Naive thymus-derived CD8-positive, alpha-beta T cell (primary cell): ENCODE measurements around the gene ZNF391. TPM values are rescaled to one million over a fixed set of nuclear protein-coding genes. Genes with fewer than 3 reads are reported as not detected.

ENCODE experiments used
- ATAC-seq, 2 donors: fragments of 150-1000 bp; cut with Tn5 transposase in 1 of 2; sonication (Bioruptor Pico), chemical (Tn5 transposase) in 1 of 2; 1 replicate in 1 of 2; 2 replicates in 1 of 2; pipeline ENCODE4 v1.10.0; 2021; ENCODE audit warnings: mild to moderate bottlenecking in 2 of 2, moderate library complexity in 2 of 2
- POLR2A ChIA-PET: fragments of 350-600 bp; sonication (Branson Sonifier 250); formaldehyde crosslinking; loops from one replicate; lab custom pipeline; 2021; ENCODE audit warnings: antibody characterized with exemption; lab: Charles Lee
- DNase-seq, 10 donors: peaks; one replicate each; pipeline versions ENCODE4 v3.0.0 to v3.0.0-alpha.2; 2020 to 2022
- H3K27ac Mint-ChIP-seq, 10 donors: one replicate each; pipeline ENCODE4 v1.8.0; 2020 to 2022; ENCODE audit warnings: mild to moderate bottlenecking in 10 of 10, mixed read lengths in 10 of 10, moderate library complexity in 4 of 10, inconsistent platforms in 1 of 10
- H3K27me3 Mint-ChIP-seq, 5 donors: one replicate each; pipeline ENCODE4 v1.8.0; 2021 to 2022; ENCODE audit warnings: mixed read lengths in 5 of 5
- H3K36me3 Mint-ChIP-seq, 3 donors: one replicate each; pipeline ENCODE4 v1.8.0; 2020 to 2022; ENCODE audit warnings: mixed read lengths in 3 of 3, mild to moderate bottlenecking in 2 of 3, inconsistent platforms in 1 of 3
- H3K4me1 Mint-ChIP-seq, 4 donors: one replicate each; pipeline ENCODE4 v1.8.0; 2021 to 2022; ENCODE audit warnings: mixed read lengths in 4 of 4
- H3K4me3 Mint-ChIP-seq, 10 donors: one replicate each; pipeline ENCODE4 v1.8.0; 2020 to 2022; ENCODE audit warnings: mild to moderate bottlenecking in 10 of 10, mixed read lengths in 10 of 10, moderate library complexity in 6 of 10, inconsistent platforms in 1 of 10
- H3K9me3 Mint-ChIP-seq, 9 donors: one replicate each; pipeline ENCODE4 v1.8.0; 2020 to 2022; ENCODE audit warnings: mixed read lengths in 9 of 9, mild to moderate bottlenecking in 3 of 9, inconsistent platforms in 1 of 9, moderate library complexity in 1 of 9
- polyA plus RNA-seq, 3 donors: library from polyadenylated mRNA; unstranded; fragments of 300-500 nt; fragmentation: Illumina TruSeq; gene quantifications; one replicate each; pipeline ENCODE4 v1.2.3, GENCODE V29; 2021
- total RNA-seq, 8 experiments: library from RNA in 2 of 8; stranded (reverse) in 2 of 8; gene quantifications; one replicate each; pipeline ENCODE4 v1.2.3 and lab custom pipeline; 2021 to 2026

Gene ZNF391
- total and polyA plus RNA-seq, 5 experiments from 2014 or later: 2.0 to 7.9 (median 5.1) TPM

- DNase-seq (no peak), ATAC-seq (no peak)
- peaks cover 0 to 2% (median 0%) of the 10 kb centered on the region in 4 donors for H3K4me1 Mint-ChIP-seq
- H3K27ac Mint-ChIP-seq: no peak overlapping the region
- peaks cover 0 to 28% (median 13%) of the 10 kb centered on the region in 5 donors for H3K27me3 Mint-ChIP-seq
- POLR2A ChIA-PET: no interaction called here
- peaks cover 0 to 4% (median 2%) of the 10 kb centered on the region in 3 donors for H3K36me3 Mint-ChIP-seq
- H3K4me3 Mint-ChIP-seq: no peak overlapping the region
- peaks cover 0 to 10% (median 0%) of the 10 kb centered on the region in 9 donors for H3K9me3 Mint-ChIP-seq
These were observed 37.6 kb downstream of the ZNF391 start for GRCh38 chr6:27426045-27426620.

GRCh38 chr6:27428502-27428901 lies 39.9 kb downstream of the ZNF391 start:
- Mint-ChIP-seq H3K36me3 (peaks cover 0 to 4% (median 2%) of the 10 kb centered on the region in 3 donors), H3K27ac (no peak overlapping the region), H3K9me3 (peaks cover 0 to 9% (median 3%) of the 10 kb centered on the region in 9 donors), H3K27me3 (peaks cover 3 to 22% (median 6%) of the 10 kb centered on the region in 5 donors), H3K4me1 (no peaks in the 10 kb centered on the region), H3K4me3 (no peak overlapping the region)
- POLR2A ChIA-PET: no interaction called here
- ATAC-seq (no peak), DNase-seq (no peak)

GRCh38 chr6:27428966-27429365 lies 40.4 kb downstream of the ZNF391 start:
- peaks cover 4 to 12% (median 7%) of the 10 kb centered on the region in 9 donors for H3K9me3 Mint-ChIP-seq
- ATAC-seq (no peak), DNase-seq (no peak)
- H3K4me3 Mint-ChIP-seq: no peak overlapping the region
- POLR2A ChIA-PET: no interaction called here
- H3K4me1 Mint-ChIP-seq: no peaks in the 10 kb centered on the region
- H3K27me3 Mint-ChIP-seq: peaks cover 5 to 26% (median 10%) of the 10 kb centered on the region in 5 donors
- H3K27ac Mint-ChIP-seq: no peak overlapping the region
- H3K36me3 Mint-ChIP-seq: peaks cover 0 to 4% (median 2%) of the 10 kb centered on the region in 3 donors

- H3K4me1 Mint-ChIP-seq: no peaks in the 10 kb centered on the region
- peaks cover 0 to 20% (median 9%) of the 10 kb centered on the region in 3 donors for H3K36me3 Mint-ChIP-seq
- peaks cover 11 to 30% (median 16%) of the 10 kb centered on the region in 5 donors for H3K27me3 Mint-ChIP-seq
- ATAC-seq (no peak), DNase-seq (no peak)
- POLR2A ChIA-PET: no interaction called here
- H3K9me3 Mint-ChIP-seq: peaks cover 12 to 36% (median 25%) of the 10 kb centered on the region in 9 donors
- no peak overlapping the region for H3K4me3 Mint-ChIP-seq
- no peak overlapping the region for H3K27ac Mint-ChIP-seq
These were observed 45.2 kb downstream of the ZNF391 start for GRCh38 chr6:27433714-27434113.

GRCh38 chr6:27439371-27439770 lies 50.8 kb downstream of the ZNF391 start:
- Mint-ChIP-seq H3K4me1 (no peaks in the 10 kb centered on the region), H3K9me3 (peaks cover 0 to 57% (median 34%) of the 10 kb centered on the region in 9 donors), H3K36me3 (peaks cover 3 to 34% (median 19%) of the 10 kb centered on the region in 3 donors), H3K27ac (no peak overlapping the region), H3K4me3 (no peak overlapping the region), H3K27me3 (peaks cover 0 to 8% (median 4%) of the 10 kb centered on the region in 5 donors)
- DNase-seq (no peak), ATAC-seq (no peak)
- POLR2A ChIA-PET: no interaction called here

GRCh38 chr6:27441001-27441400 lies 52.4 kb downstream of the ZNF391 start:
- no peaks in the 10 kb centered on the region for H3K4me1 Mint-ChIP-seq
- H3K36me3 Mint-ChIP-seq: peaks cover 3 to 35% (median 23%) of the 10 kb centered on the region in 3 donors
- H3K4me3 Mint-ChIP-seq: no peak overlapping the region
- H3K9me3 Mint-ChIP-seq: peaks cover 0 to 52% (median 25%) of the 10 kb centered on the region in 9 donors
- DNase-seq (no peak), ATAC-seq (no peak)
- peaks cover 0 to 3% (median under 1%) of the 10 kb centered on the region in 5 donors for H3K27me3 Mint-ChIP-seq
- H3K27ac Mint-ChIP-seq: no peak overlapping the region
- POLR2A ChIA-PET: interaction anchor here (0.6 kb wide), 1 partner anchor 162 kb away, joined by 3 read pairs; no protein-coding TSS in a partner anchor

- Mint-ChIP-seq H3K36me3 (peaks cover 3 to 38% (median 31%) of the 10 kb centered on the region in 3 donors), H3K27ac (no peak overlapping the region), H3K27me3 (no peaks in the 10 kb centered on the region), H3K9me3 (peaks cover 1 to 56% (median 20%) of the 10 kb centered on the region in 9 donors), H3K4me1 (no peaks in the 10 kb centered on the region), H3K4me3 (no peak overlapping the region)
- ATAC-seq (no peak), DNase-seq (no peak)
- POLR2A ChIA-PET: no interaction called here
These were observed 54.4 kb downstream of the ZNF391 start for GRCh38 chr6:27442932-27443331.

GRCh38 chr6:27448456-27448855 lies 59.9 kb downstream of the ZNF391 start:
- Mint-ChIP-seq H3K27me3 (no peaks in the 10 kb centered on the region), H3K36me3 (peaks cover 43 to 71% (median 65%) of the 10 kb centered on the region in 3 donors), H3K4me3 (no peak overlapping the region), H3K9me3 (peaks cover 24 to 80% (median 36%) of the 10 kb centered on the region in 9 donors), H3K27ac (no peak overlapping the region), H3K4me1 (no peaks in the 10 kb centered on the region)
- ATAC-seq (no peak), DNase-seq (no peak)
- POLR2A ChIA-PET: no interaction called here

- DNase-seq (no peak), ATAC-seq (no peak)
- H3K27ac Mint-ChIP-seq: no peak overlapping the region
- POLR2A ChIA-PET: no interaction called here
- H3K27me3 Mint-ChIP-seq: no peaks in the 10 kb centered on the region
- H3K9me3 Mint-ChIP-seq: peaks cover 32 to 98% (median 61%) of the 10 kb centered on the region in 9 donors
- H3K36me3 Mint-ChIP-seq: peaks cover 77 to 91% (median 89%) of the 10 kb centered on the region in 3 donors
- no peak overlapping the region for H3K4me3 Mint-ChIP-seq
- H3K4me1 Mint-ChIP-seq: no peaks in the 10 kb centered on the region
These were observed 63.3 kb downstream of the ZNF391 start for GRCh38 chr6:27451660-27452390.

- Mint-ChIP-seq H3K9me3 (peaks cover 33 to 98% (median 68%) of the 10 kb centered on the region in 9 donors), H3K27me3 (no peaks in the 10 kb centered on the region), H3K36me3 (peaks cover 84 to 94% (median 92%) of the 10 kb centered on the region in 3 donors), H3K4me3 (no peak overlapping the region), H3K27ac (no peak overlapping the region), H3K4me1 (no peaks in the 10 kb centered on the region)
- no peak for DNase-seq
- no peak for ATAC-seq
- POLR2A ChIA-PET: no interaction called here
These were observed 63.9 kb downstream of the ZNF391 start for GRCh38 chr6:27452496-27452897.

Other genes with a start within 250 kb of the ZNF391 start
- under 1 TPM in 1 of 2 experiments, not detected in 1; 0.25 TPM for gene PRSS16, start 141.1 kb upstream of the ZNF391 start, total RNA-seq
- 1 to 10 TPM in 1 of 3 donors, under 1 TPM in 1, not detected in 1; 0.57 to 1.0 TPM for gene PRSS16, start 141.1 kb upstream of the ZNF391 start, polyA plus RNA-seq
- not detected for gene POM121L2, start 76.5 kb upstream of the ZNF391 start, total RNA-seq
- gene POM121L2, start 76.5 kb upstream of the ZNF391 start, polyA plus RNA-seq: not detected
- gene ZNF184, start 84.3 kb downstream of the ZNF391 start, total RNA-seq: 10 to 100 TPM; 10.4 to 10.8 TPM
- 1 to 10 TPM; 3.8 to 7.8 (median 7.8) TPM for gene ZNF184, start 84.3 kb downstream of the ZNF391 start, polyA plus RNA-seq